Peyer's patch (tissue), 4 donors: ENCODE measurements around the gene SLC13A5.

ENCODE experiments used
- POLR2A ChIP-seq, 2 donors: fragments of 450-650 bp; IDR thresholded peaks; one replicate each; pipeline ENCODE4 v1.5.1; 2017; ENCODE audit warnings: antibody characterized with exemption in 2 of 2, mild to moderate bottlenecking in 2 of 2, moderate library complexity in 2 of 2
- TF ChIP-seq, protein P1 (sequence below), 6 experiments: fragments of 450-650 bp in 4 of 6; fragments of 200-600 bp in 2 of 6; sonication (generic) in 1 of 6; IDR thresholded peaks; one replicate each; pipeline ENCODE4 v1.5.1; 2017 to 2019; ENCODE audit warnings: antibody characterized with exemption in 6 of 6, mild to moderate bottlenecking in 3 of 6, moderate library complexity in 1 of 6

- TF ChIP-seq, protein P1, sequence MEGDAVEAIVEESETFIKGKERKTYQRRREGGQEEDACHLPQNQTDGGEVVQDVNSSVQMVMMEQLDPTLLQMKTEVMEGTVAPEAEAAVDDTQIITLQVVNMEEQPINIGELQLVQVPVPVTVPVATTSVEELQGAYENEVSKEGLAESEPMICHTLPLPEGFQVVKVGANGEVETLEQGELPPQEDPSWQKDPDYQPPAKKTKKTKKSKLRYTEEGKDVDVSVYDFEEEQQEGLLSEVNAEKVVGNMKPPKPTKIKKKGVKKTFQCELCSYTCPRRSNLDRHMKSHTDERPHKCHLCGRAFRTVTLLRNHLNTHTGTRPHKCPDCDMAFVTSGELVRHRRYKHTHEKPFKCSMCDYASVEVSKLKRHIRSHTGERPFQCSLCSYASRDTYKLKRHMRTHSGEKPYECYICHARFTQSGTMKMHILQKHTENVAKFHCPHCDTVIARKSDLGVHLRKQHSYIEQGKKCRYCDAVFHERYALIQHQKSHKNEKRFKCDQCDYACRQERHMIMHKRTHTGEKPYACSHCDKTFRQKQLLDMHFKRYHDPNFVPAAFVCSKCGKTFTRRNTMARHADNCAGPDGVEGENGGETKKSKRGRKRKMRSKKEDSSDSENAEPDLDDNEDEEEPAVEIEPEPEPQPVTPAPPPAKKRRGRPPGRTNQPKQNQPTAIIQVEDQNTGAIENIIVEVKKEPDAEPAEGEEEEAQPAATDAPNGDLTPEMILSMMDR (IDR thresholded peaks at IDR 0.05) = no peak
- TF ChIP-seq POLR2A (IDR thresholded peaks at IDR 0.05) = no peak
These were observed 10.8 kb upstream of the SLC13A5 start for GRCh38 chr17:6724009-6724408.
